NCI-H2171 (cell line): ENCODE data around the gene REXO2.

Source experiments
- DNase-seq: peaks from one replicate; lab custom pipeline; 2025; lab: John Stamatoyannopoulos, UW

The REXO2 gene

DNA sequence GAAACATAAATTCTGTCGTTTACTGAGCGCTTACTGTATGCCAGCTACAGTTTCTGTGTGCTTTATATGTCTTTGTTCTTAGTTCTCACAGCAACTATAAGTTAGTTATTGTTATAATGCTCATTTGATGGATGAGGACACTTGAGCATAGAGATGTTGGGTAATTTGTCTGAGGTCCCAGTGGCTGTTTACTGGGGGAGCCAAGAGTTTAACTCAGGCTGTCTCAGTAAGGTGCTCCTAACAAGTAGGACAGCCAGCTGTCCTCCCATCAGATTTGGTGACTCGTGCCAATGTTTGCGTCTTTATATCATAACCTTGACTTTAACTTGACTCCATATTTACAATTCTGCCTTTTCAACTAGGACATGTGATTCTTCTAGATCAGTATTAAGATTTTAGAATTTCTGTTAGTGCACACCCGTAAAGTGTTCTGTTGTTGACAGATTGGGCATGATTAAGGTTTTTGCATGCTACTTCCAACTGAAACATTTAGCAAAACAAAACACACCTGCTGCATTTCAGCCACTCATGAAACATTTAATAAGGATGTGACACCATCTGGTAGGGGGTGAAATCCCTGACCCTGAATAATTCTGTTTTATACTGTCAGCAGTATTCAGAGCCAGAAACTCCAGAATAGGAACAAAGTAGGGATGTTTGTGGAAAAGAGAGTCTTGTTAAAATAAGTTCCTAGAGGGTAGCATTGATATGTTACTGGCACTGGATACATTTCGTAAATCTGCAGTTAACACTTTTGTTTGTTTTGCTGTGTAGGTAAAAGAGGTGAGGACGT, 1.9 kb downstream of the REXO2 start:
- DNase-seq = peak; percentile 58

DNA sequence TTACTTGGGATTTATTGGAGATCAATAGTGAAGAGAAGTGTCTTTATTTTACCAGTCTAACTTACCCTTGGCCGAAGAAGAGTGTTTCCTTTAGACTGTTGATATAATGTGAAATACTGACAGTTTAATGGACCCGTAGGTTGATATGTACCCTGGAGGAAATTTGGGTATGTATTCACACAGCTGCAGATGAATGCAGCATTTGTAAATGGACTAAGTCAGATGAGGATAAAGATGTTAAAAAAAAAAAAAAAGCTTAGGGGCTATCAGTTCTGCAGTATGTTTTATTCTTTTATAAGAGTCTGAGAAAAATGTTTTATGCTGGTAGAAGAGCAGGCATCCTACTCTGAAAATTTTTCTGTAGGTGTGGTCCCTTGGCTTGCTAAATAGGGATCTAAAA, 2.7 kb downstream of the REXO2 start:
- no peak for DNase-seq

DNA sequence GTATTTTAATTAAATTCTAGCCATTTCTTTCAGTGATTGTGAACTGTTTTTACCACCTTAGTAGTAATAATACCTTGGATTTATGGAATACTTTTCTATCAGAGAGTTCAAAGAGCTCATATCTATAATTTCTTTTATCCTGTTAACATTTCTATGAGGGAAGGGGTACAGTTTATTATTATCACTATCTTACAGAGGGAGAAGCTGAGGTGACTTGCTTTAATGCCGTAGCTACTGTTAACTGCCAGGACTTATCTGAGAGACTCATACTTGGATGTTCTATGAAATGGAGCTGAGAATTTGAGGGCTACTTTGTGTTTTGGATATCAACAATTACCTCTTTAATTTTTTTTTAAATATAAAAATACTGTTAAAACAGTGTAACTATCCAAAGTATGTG, 3.3 kb downstream of the REXO2 start:
- DNase-seq = no peak

DNA sequence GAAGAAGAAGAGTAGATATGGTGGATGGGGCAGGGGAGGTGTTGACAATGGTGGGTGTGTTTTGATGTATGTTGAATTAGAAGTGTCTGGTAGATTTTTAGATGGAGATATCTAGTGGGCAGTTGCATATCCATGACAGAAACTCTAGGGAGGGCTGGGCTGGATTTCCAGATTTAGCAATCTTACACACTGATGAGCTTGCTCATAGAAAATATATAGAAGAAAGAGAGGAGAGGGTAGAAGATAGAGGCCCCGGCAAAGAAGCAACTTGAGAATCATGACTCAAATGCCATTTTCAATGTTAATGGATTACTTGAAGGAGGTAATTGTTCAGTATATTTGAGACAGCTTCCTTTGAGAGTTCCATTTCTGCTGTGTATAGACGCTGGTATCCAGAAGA, 8.2 kb downstream of the REXO2 start:
- DNase-seq = no peak

DNA sequence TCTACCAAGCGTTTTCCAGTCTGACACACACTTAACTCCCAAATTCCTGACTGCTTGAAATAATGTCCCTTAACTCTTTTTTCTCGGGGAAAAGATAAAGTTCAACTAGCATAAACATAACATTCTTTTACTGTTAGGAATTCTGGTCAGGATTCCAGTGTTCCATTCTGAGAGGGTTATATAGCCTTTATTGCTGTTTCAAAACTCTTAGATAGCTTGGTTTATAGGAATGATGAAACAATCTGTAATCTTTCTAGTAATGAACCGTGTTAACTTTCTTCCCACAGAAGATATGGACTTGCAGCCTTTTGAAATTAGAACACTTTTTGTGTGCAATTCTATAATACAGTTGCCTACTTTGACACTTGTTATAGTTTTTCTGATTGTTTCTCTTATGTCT, 8.6 kb downstream of the REXO2 start:
- DNase-seq = no peak

- no peak for DNase-seq
Measured at GRCh38 chr11:114448749-114449482, 9.6 kb downstream of the REXO2 start.

GRCh38 chr11:114449845-114450244, 10.6 kb downstream of the REXO2 start:
- no peak for DNase-seq

- DNase-seq = no peak
Measured at GRCh38 chr11:114452399-114452798, 13.1 kb downstream of the REXO2 start.

DNA sequence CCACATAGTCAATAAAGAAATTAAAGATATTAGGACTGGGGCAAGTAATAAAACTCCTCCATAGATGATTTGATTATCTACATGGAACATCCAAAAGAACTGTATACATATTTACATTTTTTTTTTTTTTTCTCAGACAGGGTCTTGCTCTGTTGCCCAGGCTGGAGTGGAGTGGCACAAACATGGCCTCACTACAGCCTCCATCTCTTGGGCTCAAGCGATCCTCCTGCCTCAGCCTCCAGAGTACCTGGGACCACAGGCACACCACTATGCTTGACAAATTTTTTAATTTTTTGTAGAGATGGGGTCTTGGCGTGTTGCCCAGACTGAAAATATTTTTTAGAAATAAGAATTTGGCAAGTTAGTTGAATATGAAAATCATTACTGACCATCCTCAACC, 24.7 kb downstream of the REXO2 start:
- DNase-seq = no peak

GRCh38 chr11:114466742-114467141, 27.5 kb downstream of the REXO2 start:
- no peak for DNase-seq

- no peak for DNase-seq
Measured at GRCh38 chr11:114472661-114473060, 33.4 kb downstream of the REXO2 start.

DNA sequence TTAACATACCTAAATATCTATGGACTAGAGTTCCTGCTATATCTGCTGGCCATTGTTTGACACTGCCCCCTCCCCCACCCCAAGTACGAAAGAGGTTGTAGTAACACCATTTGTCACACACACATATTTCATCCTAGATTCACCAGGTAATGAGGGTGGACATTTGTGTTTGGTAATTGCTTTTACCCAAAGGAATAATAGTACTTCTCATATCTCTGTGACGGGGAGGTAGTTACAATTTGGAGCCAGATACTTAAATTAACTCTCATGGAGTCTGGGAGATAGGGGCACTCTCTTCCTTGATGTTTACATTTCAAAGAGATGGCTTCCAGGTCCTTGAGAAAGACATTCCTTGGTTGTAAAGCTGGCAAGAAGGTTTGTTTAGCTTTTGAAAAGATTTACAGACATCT, 38.7 kb downstream of the REXO2 start:
- DNase-seq = no peak

GRCh38 chr11:114478768-114479167, 39.5 kb downstream of the REXO2 start:
- no peak for DNase-seq

- DNase-seq = no peak
Measured at GRCh38 chr11:114479331-114479730, 40.1 kb downstream of the REXO2 start.

GRCh38 chr11:114482114-114482513, 42.8 kb downstream of the REXO2 start:
- DNase-seq = no peak

GRCh38 chr11:114483929-114484328, 44.7 kb downstream of the REXO2 start:
- no peak for DNase-seq

DNA sequence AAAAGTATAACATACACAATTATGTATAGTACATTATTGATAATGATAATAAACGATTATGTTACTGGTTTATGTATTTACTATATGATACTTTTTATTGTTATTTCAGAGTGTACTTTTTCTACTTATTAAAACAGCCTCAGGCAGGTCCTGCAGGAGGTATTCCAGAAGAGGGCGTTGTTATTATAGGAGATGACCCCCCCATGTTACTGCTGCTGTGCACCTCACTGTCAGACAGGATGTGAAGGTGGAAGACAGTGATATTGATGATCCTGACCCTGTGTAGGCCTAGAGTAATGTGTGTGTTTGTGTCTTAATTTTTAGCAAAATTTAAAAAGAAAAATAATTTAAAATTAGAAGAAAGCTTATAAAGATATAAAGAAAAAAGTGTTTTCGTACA, 57.6 kb downstream of the REXO2 start:
- no peak for DNase-seq

GRCh38 chr11:114499756-114500155, 60.5 kb downstream of the REXO2 start:
- no peak for DNase-seq
